ENCODE measurements around the gene OXSR1.
A peak's percentile ranks its signal among the peaks of the same experiment; 100 is the strongest.
"Not testable (repeated sequence)": the region's sequence is repeated elsewhere in the genome, so short reads cannot be mapped to it uniquely, and the experiment has no call there.

OXSR1 gene

GRCh38 chr3:38128303-38128655 lies 37.1 kb upstream of the OXSR1 start:
- DNase-seq = no peak

GRCh38 chr3:38129058-38129457 lies 36.3 kb upstream of the OXSR1 start:
- DNase-seq = no peak

- DNase-seq = no peak
These were observed 34.7 kb upstream of the OXSR1 start for GRCh38 chr3:38130631-38131065.

- no peak for DNase-seq
These were observed 33.5 kb upstream of the OXSR1 start for GRCh38 chr3:38131621-38132369.

- DNase-seq = no peak
These were observed 32.2 kb upstream of the OXSR1 start for GRCh38 chr3:38133209-38133556.

GRCh38 chr3:38133557-38134405 lies 31.6 kb upstream of the OXSR1 start:
- no peak for DNase-seq

GRCh38 chr3:38134517-38135143 lies 30.7 kb upstream of the OXSR1 start:
- DNase-seq = not testable (repeated sequence)

GRCh38 chr3:38135621-38136277 lies 29.6 kb upstream of the OXSR1 start:
- DNase-seq = not testable (repeated sequence)

- DNase-seq = no peak
These were observed 29.0 kb upstream of the OXSR1 start for GRCh38 chr3:38136393-38136776.

GRCh38 chr3:38136777-38137614 lies 28.3 kb upstream of the OXSR1 start, which contains the start of gene ACAA1:
ACAA1 (minus strand) TSS chr3:38137127; CDS start chr3:38137035, 92 bp downstream.
- peak; percentile 94 for DNase-seq

- DNase-seq = no peak
These were observed 27.6 kb upstream of the OXSR1 start for GRCh38 chr3:38137615-38138348.

- peak; percentile 72 for DNase-seq
These were observed 26.8 kb upstream of the OXSR1 start, which contains the start of gene MYD88 for GRCh38 chr3:38138349-38139190. MYD88 (plus strand) TSS chr3:38138661; CDS start chr3:38138701, 40 bp downstream.

- DNase-seq = no peak
These were observed 26.1 kb upstream of the OXSR1 start for GRCh38 chr3:38139191-38139590.

GRCh38 chr3:38139652-38140051 lies 25.7 kb upstream of the OXSR1 start:
- DNase-seq = no peak

- DNase-seq = no peak
These were observed 24.8 kb upstream of the OXSR1 start for GRCh38 chr3:38140326-38141172.

GRCh38 chr3:38141173-38141951 lies 24.0 kb upstream of the OXSR1 start:
- DNase-seq = no peak

- no peak for DNase-seq
These were observed 23.4 kb upstream of the OXSR1 start for GRCh38 chr3:38141952-38142273.

- no peak for DNase-seq
These were observed 22.4 kb upstream of the OXSR1 start for GRCh38 chr3:38142959-38143358.

GRCh38 chr3:38143511-38143910 lies 21.8 kb upstream of the OXSR1 start:
- DNase-seq = no peak

Measured in effector CD8-positive, alpha-beta T cell (primary cell).